ENCODE results near the gene MYO1E.
"Not testable (repeated sequence)": the region's sequence is repeated elsewhere in the genome, so short reads cannot be mapped to it uniquely, and the experiment has no call there.

Gene MYO1E

DNA sequence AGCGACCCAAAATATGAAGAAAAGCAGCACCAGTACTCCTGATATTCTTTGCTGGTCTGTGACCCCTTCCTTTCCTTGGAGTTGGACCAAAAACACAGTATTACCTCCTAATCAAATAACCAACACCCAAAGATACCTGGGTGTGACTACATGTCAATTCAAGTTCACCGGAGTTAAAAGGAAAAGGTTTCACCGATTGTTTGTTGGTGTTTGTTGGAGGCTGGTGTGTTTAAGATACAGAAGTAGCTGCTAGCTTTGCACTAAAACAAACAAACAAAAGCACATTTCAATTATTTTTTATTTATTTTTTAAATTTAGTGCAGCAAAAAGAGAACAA, 81.5 kb downstream of the MYO1E start:
- no peak for DNase-seq (ENCODE audit: low read depth)

- no peak for DNase-seq (ENCODE audit: low read depth)
Observed at GRCh38 chr15:59290295-59291212, 82.1 kb downstream of the MYO1E start.

DNA sequence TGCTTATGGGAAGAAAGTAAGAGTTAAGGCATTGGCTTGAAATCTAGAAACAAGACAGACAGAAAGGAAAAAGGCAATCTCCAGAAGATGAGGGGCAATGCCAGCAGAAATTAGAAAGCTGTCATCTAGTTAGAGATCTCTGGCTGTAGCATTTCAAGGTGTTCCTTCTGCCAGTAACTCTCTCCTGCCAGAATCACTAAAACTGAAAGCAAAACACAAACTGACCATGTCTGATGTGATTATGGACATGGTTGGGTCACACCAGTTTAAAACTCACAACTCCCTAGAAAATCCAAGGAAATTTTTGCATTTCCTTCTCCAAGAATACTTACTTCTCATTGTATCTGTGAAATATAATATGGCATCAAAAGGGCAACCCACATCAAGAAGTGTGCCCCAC, 83.1 kb downstream of the MYO1E start:
- DNase-seq (ENCODE audit: low read depth): no peak

DNA sequence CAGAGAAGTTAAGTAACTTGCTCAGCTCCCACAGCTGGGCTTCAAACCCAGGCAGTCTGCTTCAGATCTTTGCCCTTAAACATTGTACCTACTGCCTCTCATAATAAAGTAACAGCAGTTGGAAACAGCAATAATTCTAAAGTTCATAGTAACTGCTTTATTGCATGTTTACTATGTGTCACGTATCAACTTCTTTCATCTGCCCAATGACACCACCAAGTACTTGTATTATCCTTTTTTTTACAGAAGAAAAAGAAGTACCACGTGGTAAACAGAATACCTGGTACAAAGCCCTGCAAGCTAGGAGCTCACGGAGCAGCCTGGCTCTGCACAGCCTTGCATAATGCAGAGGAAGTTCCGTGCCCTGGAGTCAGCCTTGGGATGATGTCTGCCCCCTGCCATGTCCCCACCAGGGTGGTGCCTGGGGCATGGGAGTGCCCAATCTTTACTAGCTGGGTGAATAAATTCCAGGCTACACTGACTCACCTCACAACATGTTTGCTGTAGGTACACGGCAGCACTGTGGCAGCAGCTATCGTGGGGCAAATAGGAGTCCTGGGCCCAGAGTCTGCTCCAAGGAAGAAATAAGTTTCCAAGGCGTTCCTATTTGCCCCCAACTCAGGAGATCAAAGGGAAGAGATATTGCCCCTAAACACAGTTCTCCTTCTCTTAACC, 88.8 kb downstream of the MYO1E start:
- no peak for DNase-seq (ENCODE audit: low read depth)

DNA sequence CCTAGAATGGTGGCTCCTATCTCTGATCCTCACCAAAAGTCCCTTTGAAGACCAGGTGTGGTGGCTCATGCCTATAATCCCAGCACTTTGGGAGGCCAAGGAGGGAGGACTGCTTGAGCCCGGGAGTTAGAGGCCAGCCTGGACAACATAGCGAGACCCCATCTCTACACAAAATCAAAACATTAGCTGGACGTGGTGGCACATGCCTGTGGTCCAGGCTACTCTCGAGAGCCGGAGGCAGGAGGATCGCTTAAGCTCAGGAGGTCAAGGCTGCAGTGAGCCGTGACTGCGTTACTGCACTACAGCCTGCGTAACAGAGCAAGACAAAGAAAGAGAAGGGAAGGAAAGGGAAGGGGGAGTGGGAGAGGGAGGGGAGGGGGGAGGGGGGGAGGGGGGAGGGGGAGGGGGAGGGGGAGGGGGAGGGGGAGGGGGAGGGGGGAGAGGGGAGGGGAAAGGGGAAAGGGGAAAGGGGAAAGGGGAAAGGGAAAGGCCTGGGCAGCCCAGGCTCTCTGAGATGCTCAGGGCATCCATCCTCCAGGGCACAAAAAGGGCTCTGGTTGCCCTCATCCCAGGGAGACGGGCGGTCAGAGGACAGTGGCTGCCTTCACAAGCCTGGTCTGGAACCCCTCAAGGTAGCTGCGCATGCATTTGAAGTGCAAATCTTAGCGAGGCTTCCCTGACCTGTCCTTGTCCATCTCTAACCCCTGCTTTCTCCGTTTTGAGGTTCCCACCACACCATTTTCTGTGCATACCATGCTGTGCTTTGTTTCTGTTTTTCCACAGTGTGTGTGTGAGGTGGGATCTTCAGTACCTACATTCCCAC, 89.9 kb downstream of the MYO1E start:
- no peak for DNase-seq (ENCODE audit: low read depth)

- DNase-seq (ENCODE audit: low read depth): no peak
Observed at GRCh38 chr15:59281699-59282098, 91.0 kb downstream of the MYO1E start.

GRCh38 chr15:59280855-59281254, 91.8 kb downstream of the MYO1E start:
- DNase-seq (ENCODE audit: low read depth): no peak

GRCh38 chr15:59280292-59280691, 92.4 kb downstream of the MYO1E start:
- not testable (repeated sequence) for DNase-seq (ENCODE audit: low read depth)

- no peak for DNase-seq (ENCODE audit: low read depth)
Observed at GRCh38 chr15:59279023-59279422, 93.6 kb downstream of the MYO1E start.

- DNase-seq (ENCODE audit: low read depth): no peak
Observed at GRCh38 chr15:59278120-59278519, 94.6 kb downstream of the MYO1E start.

- DNase-seq (ENCODE audit: low read depth): no peak
Observed at GRCh38 chr15:59276225-59277178, 96.2 kb downstream of the MYO1E start.

DNA sequence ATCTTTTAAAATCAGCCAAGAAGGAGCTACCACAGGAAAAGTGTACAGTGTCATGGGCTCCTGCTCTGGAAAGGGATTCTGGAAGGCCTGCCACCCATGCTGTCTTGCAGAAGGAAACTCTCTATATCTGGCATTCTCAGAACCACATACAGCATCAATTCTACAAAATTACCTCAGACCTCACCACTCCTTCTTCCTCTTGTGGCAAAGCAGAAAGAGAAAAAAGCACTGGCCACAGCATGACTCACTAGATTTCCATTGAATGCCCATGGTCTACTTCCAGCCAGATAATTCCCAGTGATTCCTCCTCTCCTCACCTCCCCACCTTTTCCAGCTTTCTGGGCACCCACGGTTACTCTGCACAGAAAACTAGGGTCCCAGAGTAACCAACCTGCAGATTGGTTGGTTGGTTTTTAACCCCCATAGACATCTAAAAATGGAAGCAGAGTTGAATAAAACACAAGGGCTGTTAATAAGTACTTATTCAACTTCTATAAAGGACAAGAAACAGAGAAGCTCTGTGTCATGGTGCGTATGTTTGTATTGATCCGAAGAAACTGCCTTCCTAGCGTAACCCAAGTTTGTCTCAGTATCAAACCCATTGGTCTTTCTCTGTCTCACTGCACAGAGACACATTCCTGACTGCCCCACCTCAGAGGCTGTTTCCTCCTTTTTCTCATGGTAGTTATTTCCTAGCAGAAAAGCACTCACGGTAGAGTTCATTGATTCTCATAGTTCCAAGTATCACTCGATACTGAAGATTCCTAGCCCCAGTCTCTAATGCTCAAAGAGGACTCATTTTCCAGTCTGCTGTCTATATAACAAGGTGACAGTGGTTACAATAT, 98.3 kb downstream of the MYO1E start:
- DNase-seq (ENCODE audit: low read depth): no peak

- no peak for DNase-seq (ENCODE audit: low read depth)
Observed at GRCh38 chr15:59273234-59273633, 99.4 kb downstream of the MYO1E start.

- DNase-seq (ENCODE audit: low read depth): no peak
Observed at GRCh38 chr15:59271595-59272201, 101.0 kb downstream of the MYO1E start.

DNA sequence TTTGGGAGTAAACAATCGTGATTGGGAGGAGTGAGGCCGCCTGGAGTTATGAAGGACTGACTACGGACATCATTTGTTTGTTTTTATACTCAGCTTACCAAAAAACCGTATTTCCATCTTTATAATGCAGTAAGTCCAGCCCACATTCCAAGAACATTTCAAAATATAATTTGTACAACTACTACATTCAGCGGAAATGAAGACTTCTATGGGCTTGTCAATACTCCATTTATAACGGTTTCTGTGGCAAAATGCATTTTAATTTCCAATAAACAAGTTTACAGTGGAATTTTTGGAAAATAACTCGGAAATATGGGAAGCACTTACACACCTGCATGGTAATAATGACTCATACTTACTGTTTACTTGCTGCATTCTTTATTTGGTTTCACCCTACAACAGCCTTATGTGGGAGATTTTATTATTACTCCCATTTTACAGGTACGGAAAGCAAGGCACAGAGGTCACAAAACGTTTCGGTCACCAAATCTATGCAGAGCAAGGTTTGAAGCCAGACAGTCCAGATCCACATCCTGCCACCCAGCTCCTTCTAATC, 103.7 kb downstream of the MYO1E start:
- no peak for DNase-seq (ENCODE audit: low read depth)

DNA sequence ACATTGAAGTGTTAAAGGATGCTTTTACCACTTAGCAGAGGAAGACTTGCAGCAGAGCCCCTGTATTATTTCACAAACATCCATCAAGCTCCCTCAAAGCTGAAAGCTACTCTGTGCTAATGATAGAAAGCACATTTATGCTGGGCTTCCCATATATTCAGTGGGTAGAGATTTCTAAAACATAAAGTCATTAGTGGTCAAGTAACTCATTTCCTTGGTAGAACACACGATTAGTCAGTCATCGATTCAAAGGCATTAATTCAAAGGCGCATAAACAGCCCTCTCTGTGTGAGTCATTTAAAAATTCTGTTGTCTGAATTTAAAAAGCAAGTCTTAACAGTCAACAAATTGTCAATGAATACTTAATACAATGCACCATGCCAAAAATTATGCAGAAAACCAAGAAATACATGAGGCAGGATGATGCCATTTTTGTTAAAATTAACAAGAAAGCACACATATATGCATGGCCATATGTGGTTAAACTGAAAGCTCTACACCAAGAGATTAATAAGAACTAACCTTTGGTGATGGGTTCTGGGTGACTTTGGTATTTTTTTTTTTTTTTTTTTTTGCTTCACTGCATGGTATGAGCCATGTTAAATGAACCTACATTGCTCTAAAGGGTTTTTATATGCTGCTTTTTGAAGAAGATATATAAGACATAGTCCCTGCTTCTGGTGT, 104.4 kb downstream of the MYO1E start:
- DNase-seq (ENCODE audit: low read depth): no peak

DNA sequence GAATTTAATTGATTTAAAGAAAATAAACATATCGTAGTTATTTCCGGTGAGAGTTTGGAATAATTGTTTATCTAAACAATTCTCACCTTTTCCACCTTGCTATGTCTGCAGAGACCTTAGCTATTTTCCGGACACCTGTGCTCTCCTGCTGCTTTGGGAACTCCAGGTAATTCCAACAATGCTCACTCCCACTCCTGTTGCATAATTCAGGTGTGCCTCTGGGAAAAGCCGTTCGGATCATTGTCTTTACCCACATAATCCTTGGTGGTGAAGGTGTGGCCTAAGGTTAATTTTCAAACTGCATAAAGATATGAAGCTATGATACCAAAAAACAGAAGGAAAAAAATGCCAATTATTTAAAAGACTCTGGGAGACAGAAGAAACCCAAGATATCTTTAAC, 106.6 kb downstream of the MYO1E start:
- no peak for DNase-seq (ENCODE audit: low read depth)

GRCh38 chr15:59262316-59262715, 110.4 kb downstream of the MYO1E start:
- no peak for DNase-seq (ENCODE audit: low read depth)

GRCh38 chr15:59260090-59260489, 112.6 kb downstream of the MYO1E start:
- no peak for DNase-seq (ENCODE audit: low read depth)

Data from activated T-helper 1 cell treated with Interleukin-2 at 50 U/mL for 16 hours (primary cell).